Endothelial cell (in vitro differentiated cells): ENCODE measurements around the gene UBXN11. TPM values are rescaled to one million over a fixed set of nuclear protein-coding genes. Genes with fewer than 3 reads are reported as not detected.

Source experiments
- DNase-seq: peaks from one replicate; pipeline ENCODE4 v3.0.0; 2021; ENCODE audit warnings: low spot score
- H3K27ac Mint-ChIP-seq: one replicate; pipeline ENCODE4 v1.8.0; 2021; ENCODE audit warnings: mixed read lengths, inconsistent platforms; ENCODE audit not compliant: unreplicated experiment
- H3K27me3 Mint-ChIP-seq: one replicate; pipeline ENCODE4 v1.8.0; 2021; ENCODE audit warnings: mild to moderate bottlenecking, moderate library complexity, mixed read lengths, inconsistent platforms; ENCODE audit not compliant: unreplicated experiment
- H3K36me3 Mint-ChIP-seq: one replicate; pipeline ENCODE4 v1.8.0; 2021; ENCODE audit warnings: mild to moderate bottlenecking, low read depth, mixed read lengths, inconsistent platforms; ENCODE audit not compliant: unreplicated experiment
- H3K4me1 Mint-ChIP-seq: one replicate; pipeline ENCODE4 v1.8.0; 2021; ENCODE audit warnings: mild to moderate bottlenecking, mixed read lengths, inconsistent platforms; ENCODE audit not compliant: unreplicated experiment
- H3K4me3 Mint-ChIP-seq: one replicate; pipeline ENCODE4 v1.8.0; 2021; ENCODE audit warnings: mild to moderate bottlenecking, mixed read lengths, inconsistent platforms; ENCODE audit not compliant: unreplicated experiment
- H3K9me3 Mint-ChIP-seq: one replicate; pipeline ENCODE4 v1.8.0; 2021; ENCODE audit warnings: mixed read lengths, inconsistent platforms; ENCODE audit not compliant: unreplicated experiment
- total RNA-seq: library from RNA; stranded (reverse); fragmentation: NEBNext Ultra II Directional; extraction: Animal tissue kit (Norgen Biotek cat#: 25700); gene quantifications from one replicate; pipeline ENCODE4 v1.2.1, GENCODE V29; 2021; ENCODE audit not compliant: unreplicated experiment
- TF ChIP-seq, protein P1 (sequence below): fragments of 200-600 bp; sonication (generic); IDR thresholded peaks from one replicate; pipeline ENCODE4 v1.5.0; 2021; ENCODE audit warnings: antibody characterized with exemption; ENCODE audit not compliant: unreplicated experiment

Gene UBXN11
- total RNA-seq, 1 donor from 2014 or later: 16.0 TPM

DNA sequence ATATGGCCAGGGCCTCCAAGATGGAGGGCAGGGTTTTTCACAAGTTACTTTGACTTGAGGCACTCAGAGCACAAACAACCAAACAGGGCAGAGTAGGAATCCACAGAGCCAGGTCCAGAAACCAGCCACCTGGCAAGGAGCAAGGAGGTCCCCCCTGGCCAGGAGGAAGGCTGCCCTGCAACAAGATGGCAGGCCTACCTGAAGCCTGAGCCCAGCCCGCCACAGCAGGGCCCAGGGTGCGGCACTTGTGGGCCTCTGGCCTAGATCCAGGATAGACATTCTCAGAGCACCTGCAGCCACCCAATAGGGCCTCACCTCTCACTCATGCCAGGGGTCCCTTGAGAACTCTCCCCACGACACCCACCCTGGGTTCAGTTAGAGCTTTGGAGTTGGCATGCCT, 15.0 kb downstream of the UBXN11 start:
- TF ChIP-seq, protein P1, sequence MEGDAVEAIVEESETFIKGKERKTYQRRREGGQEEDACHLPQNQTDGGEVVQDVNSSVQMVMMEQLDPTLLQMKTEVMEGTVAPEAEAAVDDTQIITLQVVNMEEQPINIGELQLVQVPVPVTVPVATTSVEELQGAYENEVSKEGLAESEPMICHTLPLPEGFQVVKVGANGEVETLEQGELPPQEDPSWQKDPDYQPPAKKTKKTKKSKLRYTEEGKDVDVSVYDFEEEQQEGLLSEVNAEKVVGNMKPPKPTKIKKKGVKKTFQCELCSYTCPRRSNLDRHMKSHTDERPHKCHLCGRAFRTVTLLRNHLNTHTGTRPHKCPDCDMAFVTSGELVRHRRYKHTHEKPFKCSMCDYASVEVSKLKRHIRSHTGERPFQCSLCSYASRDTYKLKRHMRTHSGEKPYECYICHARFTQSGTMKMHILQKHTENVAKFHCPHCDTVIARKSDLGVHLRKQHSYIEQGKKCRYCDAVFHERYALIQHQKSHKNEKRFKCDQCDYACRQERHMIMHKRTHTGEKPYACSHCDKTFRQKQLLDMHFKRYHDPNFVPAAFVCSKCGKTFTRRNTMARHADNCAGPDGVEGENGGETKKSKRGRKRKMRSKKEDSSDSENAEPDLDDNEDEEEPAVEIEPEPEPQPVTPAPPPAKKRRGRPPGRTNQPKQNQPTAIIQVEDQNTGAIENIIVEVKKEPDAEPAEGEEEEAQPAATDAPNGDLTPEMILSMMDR: no peak
- peaks cover 39% of the 10 kb centered on the region for H3K4me1 Mint-ChIP-seq
- H3K27me3 Mint-ChIP-seq: no peaks in the 10 kb centered on the region
- DNase-seq: no peak
- no peak overlapping the region for H3K27ac Mint-ChIP-seq
- no peak overlapping the region for H3K4me3 Mint-ChIP-seq
- H3K36me3 Mint-ChIP-seq: peaks cover 7% of the 10 kb centered on the region
- H3K9me3 Mint-ChIP-seq: no peaks in the 10 kb centered on the region

DNA sequence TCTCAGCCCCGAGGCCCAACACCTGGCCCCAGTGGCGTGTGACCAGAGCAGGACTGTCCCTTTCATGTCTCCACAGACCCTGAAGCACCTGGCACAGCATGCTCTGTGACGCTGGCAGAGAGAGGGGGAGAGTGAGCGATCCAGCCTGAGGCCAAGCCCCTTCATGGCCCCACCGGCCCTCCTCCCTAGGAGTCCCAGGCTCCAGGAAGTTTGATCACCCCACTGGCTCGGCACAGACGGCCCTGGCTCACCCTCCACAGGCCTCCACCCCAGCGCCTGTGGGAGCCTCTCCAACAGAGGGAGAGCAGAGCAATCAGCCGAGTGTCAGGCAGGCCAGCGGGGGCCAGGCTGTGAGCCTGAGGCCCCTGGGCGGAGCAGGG, 15.6 kb downstream of the UBXN11 start:
- no peak overlapping the region for H3K4me3 Mint-ChIP-seq
- H3K27ac Mint-ChIP-seq: no peak overlapping the region
- no peaks in the 10 kb centered on the region for H3K27me3 Mint-ChIP-seq
- TF ChIP-seq, protein P1: no peak
- H3K9me3 Mint-ChIP-seq: no peaks in the 10 kb centered on the region
- peaks cover 39% of the 10 kb centered on the region for H3K4me1 Mint-ChIP-seq
- DNase-seq: no peak
- H3K36me3 Mint-ChIP-seq: peaks cover 7% of the 10 kb centered on the region

GRCh38 chr1:26290122-26290881, 16.1 kb downstream of the UBXN11 start:
- Mint-ChIP-seq H3K27ac (no peak overlapping the region), H3K36me3 (peaks cover 3% of the 10 kb centered on the region), H3K27me3 (no peaks in the 10 kb centered on the region), H3K9me3 (no peaks in the 10 kb centered on the region), H3K4me3 (peak overlapping the region; percentile 42), H3K4me1 (peaks cover 34% of the 10 kb centered on the region)
- no peak for DNase-seq
- TF ChIP-seq, protein P1: no peak

- Mint-ChIP-seq H3K9me3 (no peaks in the 10 kb centered on the region), H3K4me1 (peaks cover 28% of the 10 kb centered on the region), H3K27ac (no peak overlapping the region), H3K4me3 (no peak overlapping the region), H3K36me3 (peaks cover 6% of the 10 kb centered on the region), H3K27me3 (no peaks in the 10 kb centered on the region)
- TF ChIP-seq, protein P1: no peak
- DNase-seq: no peak
These were observed 17.0 kb downstream of the UBXN11 start for GRCh38 chr1:26289158-26290059.
